ENCODE measurements around the gene SLC28A1.

GRCh38 chr15:84872009-84872910 lies 12.2 kb upstream of the SLC28A1 start:
- TF ChIP-seq POLR2A (IDR thresholded peaks at IDR 0.05) (no peak), EP300 (IDR thresholded peaks at IDR 0.05) (no peak)

Measured in ovary (tissue), 1 donor.